GM21619 (cell line): ENCODE results near the gene SPAG5.

Experiments used
- ATAC-seq: cut with Tn5 transposase; IDR thresholded peaks from one replicate; pipeline ENCODE4 v1.9.1; 2021; ENCODE audit not compliant: unreplicated experiment

The SPAG5 gene

DNA sequence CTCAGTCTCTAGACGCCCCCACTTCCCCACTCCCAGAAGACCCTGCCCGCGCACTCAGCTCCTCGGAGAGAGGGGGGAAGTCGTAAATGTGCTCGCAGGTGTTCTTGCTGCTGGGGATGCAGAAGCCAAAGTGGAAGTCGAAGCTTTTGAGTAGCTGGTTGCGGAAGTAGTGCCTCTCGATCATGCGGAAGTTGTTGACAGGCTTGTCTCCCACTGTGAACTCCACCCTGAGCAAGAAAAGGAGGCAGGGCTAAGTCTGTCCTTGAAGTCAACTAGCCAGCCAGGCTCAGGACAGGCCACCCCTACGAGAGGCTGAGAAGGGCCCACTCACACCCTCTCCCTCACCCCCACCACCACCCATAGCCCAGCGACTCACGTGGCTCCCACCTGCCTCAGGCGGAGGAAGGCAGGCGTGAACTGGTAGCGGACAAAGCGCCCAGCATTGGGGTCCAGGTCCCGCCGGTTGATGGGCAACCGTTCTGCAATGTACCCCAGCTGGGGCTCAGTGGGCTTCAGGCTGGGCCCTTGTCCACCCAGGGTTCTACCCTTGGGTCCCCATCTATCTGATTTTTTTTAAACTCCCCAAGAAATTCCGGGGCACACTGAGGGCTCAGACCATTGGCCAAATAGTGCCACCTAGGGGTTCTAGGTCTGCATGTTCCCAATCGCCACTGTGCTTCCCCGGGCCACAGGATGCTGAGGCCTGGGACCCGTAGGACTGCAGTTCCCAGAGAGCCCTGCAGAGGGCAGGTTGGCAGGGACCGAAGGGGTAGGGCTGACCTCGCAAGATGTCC is 51.0 kb downstream of the SPAG5 start:
- ATAC-seq = no peak

DNA sequence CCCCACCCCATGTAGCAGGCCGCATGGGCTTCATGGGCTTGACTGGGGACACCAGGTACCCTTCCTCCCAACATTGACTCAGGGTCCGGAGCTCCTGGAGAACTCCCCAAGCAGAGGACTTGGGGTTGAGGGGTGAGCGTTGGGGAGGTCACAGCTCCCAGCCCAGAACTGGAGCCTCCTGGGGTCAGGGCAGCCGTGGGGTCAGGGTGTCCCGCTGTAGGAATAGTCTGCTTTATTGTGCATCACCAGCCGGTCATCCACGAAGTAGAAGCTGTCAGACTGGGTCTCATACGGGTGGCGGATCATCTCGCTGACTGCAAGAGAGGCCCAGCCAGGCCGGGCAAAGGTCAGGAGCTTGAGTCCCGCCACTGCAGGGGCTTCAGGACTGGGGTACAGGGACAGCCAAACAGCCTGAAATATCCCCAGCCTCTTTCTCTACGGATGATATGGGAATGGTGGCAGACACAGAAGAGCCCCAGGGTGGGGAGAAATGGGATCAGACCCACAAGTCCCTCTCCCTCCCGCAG is 51.7 kb downstream of the SPAG5 start:
- ATAC-seq = no peak

DNA sequence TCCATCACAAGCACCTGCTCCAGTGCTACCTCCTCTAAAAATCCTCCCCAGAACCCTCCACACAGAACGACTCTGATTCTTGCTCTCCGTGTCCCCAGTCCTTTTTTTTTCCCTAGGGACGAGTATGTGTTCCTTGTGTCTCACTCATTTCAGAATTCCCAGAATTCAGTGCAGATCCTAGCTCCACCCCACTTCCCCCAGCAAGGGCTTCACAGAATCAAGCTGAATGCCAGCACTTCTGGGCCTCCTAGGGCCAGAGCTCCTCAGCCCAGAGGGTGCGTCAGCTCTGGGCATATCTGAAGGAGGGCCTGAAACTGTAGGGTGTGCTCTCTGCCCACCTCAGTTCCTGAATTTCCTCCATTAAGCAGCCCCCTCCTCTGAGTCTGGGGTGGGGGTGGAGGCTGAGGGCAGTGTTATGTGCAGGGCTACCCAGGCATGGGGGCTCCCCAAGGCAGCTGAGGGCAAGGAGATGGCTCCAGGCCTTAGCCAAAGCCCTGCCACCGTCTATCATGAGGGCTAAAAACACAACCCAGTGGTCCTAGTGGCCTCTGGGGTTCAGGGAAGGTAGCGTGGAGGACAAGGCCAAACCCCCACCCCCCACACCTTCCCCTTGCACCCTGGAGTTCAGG is 52.9 kb downstream of the SPAG5 start:
- no peak for ATAC-seq

DNA sequence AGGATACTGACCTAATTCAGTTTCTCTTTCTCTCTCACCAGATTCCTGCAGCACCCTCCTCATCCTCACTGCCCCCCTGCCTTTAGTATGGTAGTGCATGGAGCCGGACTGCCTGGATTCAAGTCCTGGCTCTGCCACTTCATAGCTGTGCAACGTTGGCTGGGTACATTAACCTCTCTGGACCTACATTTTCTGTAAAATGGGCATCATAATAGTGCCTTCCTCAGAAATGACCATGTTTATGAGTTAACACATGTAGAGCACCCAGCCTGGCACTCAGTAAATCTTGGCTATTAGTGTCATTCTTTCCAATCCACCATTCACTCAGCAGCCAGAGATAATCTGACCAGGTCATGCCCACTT is 53.7 kb downstream of the SPAG5 start:
- ATAC-seq = no peak

DNA sequence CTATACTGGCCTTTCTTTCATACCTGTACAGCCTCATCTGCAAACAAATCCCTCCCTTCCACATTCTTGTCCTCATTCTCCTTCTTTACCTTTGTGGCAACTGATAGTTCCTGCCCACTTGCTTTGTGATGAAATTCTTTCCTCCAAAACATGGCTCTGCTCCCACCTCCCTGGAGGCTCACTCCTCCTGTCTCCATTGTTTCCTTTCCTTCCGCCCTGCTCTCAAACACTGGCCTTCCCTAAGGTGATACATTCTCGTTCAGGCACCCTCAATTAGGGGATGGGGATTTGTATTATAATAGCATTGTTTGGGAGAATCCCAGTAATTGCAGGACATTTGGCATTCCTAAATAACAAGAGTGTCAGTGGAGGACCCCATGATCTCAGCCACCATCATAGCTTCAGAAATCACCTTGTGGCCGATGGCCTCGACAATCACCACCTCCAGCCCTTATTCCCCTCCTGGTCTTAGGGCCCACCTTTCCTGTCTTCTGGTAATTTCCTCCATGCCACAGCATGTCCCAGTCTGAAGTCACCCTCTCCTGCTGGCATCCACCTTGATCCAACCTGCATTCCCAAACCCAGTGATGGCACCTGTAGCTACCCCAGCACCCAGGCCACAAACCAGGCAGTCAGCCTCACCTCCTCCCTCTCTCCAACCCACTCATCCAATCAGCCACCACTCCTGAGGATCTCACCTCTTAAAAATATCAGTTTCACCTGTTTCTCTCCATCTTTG is 54.3 kb downstream of the SPAG5 start:
- ATAC-seq = no peak

DNA sequence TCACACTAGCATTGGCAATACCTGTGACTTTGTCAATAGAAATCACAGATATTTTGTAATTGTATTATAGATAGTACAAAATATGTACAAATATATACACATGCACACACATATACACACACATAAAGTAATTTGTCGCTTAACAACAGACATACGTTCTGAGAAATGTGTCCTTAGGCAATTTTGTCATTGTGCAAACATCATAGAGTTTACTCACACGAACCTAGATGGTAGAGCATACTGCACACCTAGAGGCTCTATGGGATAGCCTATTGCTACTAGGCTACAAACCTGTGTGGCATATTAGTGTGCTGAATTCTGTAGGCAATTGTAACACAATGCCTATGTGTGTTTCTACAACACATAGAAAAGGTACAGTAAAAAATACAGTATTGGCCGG is 57.4 kb downstream of the SPAG5 start:
- no peak for ATAC-seq

DNA sequence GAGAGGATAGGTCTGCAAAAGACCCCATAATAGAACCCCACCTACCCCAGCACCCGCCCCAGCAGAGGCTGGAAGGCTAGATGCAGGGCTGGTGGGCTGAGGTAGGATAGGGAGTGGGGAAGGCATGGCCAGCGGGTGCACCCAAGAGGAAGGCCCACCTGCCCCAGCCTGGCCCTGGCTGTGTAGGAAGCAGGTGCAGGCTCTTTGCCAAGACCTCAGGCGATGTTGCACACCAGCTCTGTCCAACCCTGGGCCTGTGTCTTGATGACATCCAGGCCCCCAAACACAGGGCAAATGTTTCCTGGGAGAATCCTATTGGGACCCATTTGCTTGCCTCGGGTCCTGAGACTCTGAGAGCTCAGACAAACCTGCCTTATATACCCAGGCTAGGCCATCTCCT is 58.6 kb downstream of the SPAG5 start:
- no peak for ATAC-seq

DNA sequence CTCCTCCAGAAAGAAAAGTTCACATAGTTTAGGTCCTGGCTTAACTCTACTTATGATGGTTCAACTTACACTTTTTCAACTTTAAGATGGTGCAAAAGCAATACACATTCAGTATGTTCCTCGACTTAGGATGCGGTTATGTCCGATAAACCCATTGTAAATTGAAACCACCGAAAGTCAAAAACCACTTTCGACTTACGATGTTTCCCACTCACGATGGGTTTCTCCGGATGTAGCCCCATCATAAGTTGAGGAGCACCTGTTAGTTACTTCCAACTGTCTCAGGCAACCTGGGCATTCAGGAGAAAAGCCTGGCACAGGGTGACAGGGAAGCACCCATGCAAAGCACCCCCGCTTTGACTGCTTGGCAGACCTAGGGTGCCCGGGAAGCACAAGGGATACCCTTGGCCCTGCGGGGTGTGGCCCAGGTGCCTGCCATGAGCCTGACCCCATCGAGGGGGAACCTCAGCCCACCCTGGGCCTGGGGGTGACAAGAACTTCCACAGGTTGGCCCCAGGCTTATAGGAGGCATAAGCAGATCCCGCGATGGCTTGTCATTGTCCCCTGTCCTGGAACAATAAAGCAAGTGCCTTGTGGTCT is 60.4 kb downstream of the SPAG5 start:
- no peak for ATAC-seq

DNA sequence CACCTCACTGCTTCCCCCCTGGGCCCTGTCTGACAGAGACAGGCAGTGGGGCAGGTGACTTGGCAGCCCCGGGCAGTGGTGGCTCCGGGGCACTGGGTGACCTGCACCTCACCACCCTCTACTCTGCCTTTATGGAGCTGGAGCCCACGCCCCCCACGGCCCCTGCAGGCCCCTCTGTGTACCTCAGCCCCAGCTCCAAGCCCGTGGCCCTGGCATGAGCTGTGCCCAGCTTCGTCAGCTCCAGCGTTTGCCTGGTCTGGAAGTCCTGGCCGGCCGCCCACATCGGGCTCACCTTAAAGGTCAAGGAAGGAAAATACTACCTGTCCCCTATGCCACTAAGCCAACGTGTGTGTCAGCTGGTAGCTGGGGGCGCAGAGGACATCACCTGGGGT is 61.6 kb downstream of the SPAG5 start:
- ATAC-seq = no peak

DNA sequence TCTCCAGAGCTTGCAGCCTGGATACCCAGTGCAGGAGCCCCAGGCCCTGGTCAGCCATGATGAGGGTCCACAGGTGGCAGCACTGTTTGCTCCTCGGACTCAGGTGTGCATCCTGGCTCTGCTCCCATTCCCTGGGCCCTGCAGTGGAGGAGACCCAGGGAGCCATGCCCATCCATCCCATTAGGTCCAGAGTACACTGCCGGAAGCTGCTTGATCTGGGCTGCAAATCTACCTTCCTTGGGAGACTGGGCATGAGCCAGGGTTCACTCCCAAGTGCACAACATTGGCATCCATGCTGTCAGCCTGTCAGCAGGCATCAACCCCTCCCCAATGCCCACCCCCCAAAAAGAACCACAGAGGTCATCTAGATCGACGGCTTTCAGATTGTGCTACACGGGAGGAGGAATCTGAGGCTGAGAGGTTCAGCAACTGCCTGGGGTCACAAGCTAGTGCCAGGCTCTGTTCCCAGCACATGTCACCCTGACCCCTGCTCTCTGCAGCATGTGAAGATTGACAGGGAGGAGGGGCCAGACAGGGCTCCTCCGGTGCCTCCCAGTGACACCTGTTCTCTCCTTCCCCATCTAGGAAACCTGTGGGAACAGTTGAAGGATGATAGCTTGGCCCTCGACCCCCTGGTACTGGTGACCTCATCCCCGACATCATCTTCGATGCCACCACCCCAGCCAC is 62.1 kb downstream of the SPAG5 start:
- no peak for ATAC-seq

DNA sequence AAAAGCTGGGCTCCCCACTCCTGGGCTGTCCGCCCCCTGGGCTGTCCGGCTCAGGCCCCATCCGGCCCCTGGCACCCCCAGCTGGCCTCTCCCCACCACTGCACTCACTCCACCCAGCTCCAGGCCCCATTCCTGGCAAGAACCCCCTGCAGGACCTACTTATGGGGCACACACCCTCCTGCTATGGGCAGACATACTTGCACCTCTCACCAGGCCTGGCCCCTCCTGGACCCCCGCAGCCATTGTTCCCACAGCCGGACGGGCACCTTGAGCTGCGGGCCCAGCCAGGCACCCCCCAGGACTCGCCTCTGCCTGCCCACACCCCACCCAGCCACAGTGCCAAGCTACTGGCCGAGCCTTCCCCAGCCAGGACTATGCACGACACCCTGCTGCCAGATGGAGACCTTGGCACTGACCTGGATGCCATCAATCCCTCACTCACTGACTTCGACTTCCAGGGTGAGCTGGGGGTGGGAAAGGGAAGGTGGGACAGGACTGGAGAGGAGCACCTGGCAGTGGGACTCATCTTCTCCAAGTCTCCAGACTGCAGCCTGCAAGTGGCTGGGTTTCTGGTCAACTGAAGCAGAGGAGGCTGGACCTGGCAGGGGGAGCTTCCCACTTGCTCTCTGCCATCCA is 64.0 kb downstream of the SPAG5 start:
- no peak for ATAC-seq

DNA sequence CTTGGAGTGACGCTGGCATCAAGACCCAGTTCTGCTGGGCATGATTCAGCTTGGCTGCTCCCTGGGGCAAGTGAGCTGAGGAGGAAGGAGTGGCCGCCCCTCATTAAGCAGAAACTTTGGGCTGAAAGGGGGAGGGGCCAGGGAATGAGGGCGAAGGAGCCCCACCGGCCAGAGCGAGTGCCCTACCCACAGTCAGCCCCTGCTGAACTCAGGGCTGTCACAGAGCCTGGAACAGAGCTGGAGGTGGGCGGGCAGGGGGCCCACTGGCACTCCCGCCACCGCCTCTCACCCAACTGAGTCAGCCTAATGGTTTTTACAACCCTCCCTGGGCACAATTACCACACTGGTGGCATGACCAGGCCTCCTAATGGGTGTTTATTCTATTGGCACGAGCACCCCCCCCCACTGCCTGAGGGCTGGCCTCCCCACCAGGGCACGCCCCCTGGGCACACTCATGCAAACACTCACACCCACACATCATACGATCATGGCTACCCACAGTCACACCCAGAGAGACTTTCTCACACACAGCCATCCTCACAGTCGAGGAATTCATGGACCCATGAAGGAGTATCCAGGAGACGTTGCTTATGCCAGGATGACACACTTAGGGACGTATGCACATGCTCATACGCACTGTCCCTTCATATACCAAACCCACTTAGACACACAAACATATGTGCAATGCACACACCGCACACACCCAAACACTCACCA is 65.6 kb downstream of the SPAG5 start:
- no peak for ATAC-seq

DNA sequence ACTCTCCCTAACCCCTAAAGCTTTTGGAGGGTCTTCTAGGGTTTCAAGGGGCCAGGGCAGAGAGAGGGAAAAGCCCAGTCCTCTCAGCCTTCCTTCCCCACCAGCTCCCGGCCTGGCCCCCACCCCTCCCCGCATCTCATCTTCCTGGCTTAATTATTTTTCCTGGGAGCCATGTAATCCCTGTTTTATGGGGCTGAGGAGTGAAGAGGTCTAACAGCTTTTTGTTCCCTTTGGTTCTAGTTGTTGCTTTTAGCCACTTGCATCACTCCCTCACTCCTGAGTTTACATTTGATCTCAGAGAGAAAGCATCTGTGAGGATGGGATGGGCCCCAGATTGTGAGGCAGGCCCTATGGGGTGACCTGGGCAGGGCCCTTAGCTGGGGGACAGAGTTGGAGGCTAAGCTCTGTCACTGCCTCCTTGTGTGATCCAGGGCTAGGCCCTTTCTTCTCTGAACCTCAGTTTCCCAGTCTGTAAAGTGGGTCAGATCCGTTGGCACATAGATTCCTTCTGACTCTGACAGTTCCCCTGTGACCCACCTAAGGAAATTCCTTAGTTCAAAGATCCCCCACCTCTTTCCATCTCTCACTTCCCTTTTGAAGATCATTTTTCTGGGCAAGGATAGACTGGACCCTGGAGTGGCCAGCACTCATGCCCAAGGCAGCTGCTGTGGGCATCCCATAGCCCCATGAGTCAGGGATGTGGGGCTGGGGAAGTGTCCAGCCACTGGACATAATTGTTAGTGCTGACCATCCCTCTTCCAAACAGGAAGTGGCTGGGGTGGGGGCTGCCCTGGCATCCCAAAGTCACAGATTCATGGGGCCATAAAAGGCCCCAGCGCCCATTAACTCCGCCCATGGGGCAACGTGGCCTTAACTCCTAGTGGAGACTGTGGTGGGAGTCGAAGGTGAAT is 66.5 kb downstream of the SPAG5 start:
- no peak for ATAC-seq

DNA sequence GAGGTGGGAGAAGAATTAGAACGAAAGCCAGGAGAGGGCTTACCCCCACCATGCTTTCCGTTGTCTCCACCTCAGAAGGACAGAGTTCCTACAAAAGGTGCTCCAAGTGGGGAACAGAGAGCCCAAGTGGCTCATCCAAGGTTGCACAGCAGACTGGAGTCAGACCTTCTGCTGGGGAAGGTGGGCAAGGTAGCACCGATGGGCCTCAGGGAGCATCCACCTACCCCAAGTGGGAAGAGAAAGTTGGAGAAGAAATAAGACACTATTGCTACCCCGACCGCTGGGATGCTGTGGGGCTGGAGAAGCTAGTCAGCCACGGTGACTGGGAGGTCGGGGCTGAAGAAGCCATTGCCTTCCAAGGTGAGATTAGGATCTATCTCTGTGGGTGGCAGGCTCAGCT is 67.9 kb downstream of the SPAG5 start:
- ATAC-seq = no peak

DNA sequence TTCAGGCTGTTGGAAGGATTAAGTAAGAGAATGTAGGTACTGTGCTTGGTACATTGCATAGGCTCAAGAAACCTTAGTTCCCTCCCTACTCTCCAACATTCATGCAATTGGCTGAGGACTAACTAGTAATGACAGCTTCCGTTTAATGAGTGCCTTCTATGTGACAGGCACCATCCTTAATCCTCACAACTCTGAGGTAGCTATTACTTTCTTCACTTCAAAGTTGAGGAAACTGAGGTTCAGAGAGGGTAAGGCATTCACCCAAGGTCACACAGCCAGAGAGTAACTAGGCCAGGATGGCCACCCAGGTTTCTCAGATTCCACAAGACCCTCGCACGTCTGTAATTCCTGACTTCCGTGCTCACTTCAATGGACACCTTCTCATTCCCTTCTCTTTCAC is 68.6 kb downstream of the SPAG5 start:
- no peak for ATAC-seq

DNA sequence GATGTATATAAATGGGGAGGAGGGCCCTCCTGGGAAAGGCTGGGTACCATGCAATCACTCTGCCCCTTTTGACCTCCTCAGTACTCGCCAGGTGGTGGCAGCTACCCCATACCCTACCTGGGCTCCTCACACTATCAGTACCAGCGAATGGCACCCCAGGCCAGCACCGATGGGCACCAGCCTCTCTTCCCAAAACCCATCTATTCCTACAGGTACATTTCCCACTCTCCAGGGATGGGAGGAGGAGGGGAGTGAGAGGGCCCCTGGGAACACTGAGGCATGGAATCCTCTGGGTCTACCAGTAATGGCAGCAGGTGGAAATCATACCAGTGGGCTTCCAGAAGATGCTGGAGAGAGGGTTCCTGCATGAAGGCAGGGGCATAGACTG is 69.8 kb downstream of the SPAG5 start:
- ATAC-seq = no peak

DNA sequence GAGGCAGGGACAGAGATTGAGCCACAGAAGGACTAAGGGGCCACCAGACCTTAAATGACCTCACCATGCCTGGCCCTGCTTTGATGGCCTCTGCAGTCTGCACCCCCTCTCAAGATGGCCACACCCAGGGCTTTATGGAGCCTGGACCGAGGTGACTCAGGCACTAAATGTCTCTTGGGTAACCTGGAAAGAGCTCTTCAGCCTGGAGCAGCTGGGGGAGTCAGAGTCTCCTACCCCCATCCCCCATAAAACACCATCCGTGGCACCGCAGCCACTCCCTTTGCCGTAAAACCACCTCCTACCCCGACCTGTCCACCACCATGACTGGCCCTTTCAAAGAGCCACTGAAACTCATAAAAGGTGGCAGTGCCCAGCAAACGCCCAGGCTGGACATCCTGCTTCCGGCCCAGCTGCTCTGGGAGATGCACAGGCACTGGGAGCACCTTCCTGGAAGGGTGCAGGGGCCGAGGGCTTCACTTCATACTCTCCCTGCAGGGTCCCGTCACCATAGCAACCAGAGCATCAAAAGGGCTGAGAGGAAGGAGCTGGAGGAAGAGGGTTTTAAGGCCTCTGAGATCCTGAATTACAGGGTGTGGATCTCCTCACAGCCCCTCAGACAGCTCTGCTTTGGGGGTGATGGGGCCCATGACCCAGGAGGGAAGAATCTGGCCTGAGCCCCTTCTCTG is 70.4 kb downstream of the SPAG5 start:
- no peak for ATAC-seq

DNA sequence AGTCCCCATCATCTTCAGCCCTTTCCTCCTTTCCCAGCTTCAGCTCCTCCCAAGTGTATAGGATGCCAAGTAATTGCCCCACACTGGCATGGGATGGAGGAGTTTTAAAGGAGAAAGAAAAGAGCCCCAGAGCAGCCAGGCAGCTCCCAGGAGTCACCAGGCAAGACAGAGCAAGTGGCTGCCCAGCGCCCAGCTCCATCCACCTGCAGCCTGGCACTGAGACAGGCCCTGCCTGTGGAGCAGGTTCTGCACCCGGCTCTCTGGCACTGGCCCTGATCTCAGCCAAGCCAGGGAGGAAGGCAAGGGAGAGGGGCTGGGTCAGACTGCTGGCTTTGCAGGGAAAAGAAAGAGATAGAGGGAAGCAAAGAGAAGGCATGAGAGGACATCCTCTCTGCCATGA is 71.0 kb downstream of the SPAG5 start:
- no peak for ATAC-seq
